ENCODE data around the gene TMEM167A. TPM values are rescaled to one million over a fixed set of nuclear protein-coding genes. Genes with fewer than 3 reads are reported as not detected.

TMEM167A gene
- total and polyA plus RNA-seq, 12 donors = 23.9 to 164 (median 86.1) TPM

- DNase-seq = no peak
- Histone ChIP-seq H3K4me3 (no peak overlapping the region), H3K27me3 (no peaks in the 10 kb centered on the region), H3K4me1 (replicated peaks in 1 of 2) (peaks cover 0 to 4% of the 10 kb centered on the region in 2 donors), H3K9me3 (replicated peaks in 1 of 3) (no peaks in the 10 kb centered on the region), H3K36me3 (replicated peaks in 1 of 2) (no peaks in the 10 kb centered on the region), H3K27ac (no peak overlapping the region)
- 81 to 90% (median 87%) methylated on average over 4 of the region's 4 CpGs for WGBS, 4 donors
- intact Hi-C loops (cut with DNase I) = no loop called here
- no peak for TF ChIP-seq CTCF (IDR thresholded peaks at IDR 0.05)
- no peak for TF ChIP-seq POLR2A (IDR thresholded peaks at IDR 0.05)
These were observed 54.9 kb downstream of the TMEM167A start for GRCh38 chr5:83022334-83022733.

- 55 to 73% (median 61%) methylated on average over 2 of the region's 2 CpGs for WGBS, 4 donors
- Histone ChIP-seq H3K9me3 (replicated peaks in 1 of 3) (no peaks in the 10 kb centered on the region), H3K27ac (no peak overlapping the region), H3K27me3 (no peaks in the 10 kb centered on the region), H3K4me1 (replicated peaks in 1 of 2) (no peaks in the 10 kb centered on the region), H3K36me3 (replicated peaks in 1 of 2) (no peaks in the 10 kb centered on the region), H3K4me3 (no peak overlapping the region)
- no peak for DNase-seq
- TF ChIP-seq CTCF (IDR thresholded peaks at IDR 0.05) = no peak
- TF ChIP-seq POLR2A (IDR thresholded peaks at IDR 0.05) = no peak
- intact Hi-C loops (cut with DNase I) = no loop called here
These were observed 61.5 kb downstream of the TMEM167A start for GRCh38 chr5:83015676-83016075.

DNA sequence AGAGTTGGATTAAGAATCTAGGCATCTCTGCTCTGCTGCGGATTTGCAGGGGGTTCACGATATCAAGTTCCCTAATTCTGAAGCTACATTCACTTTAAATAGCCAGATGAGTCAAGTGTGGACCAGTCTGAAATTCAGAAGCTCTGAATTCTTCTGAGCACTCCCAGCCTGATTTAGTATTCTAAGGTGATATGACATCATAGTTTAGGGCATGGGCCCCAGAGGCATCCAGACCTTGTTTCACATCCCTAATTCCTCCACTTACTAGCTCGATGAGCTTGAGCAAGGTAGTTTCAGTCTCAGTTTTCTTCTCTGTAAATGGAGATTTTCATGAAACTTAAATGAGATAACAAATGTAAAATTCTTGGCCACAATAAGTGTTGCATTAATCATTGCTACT lies 65.2 kb downstream of the TMEM167A start:
- Histone ChIP-seq H3K36me3 (replicated peaks in 1 of 2) (no peaks in the 10 kb centered on the region), H3K4me1 (replicated peaks in 1 of 2) (no peaks in the 10 kb centered on the region), H3K9me3 (replicated peaks in 1 of 3) (no peaks in the 10 kb centered on the region), H3K27me3 (no peaks in the 10 kb centered on the region), H3K27ac (no peak overlapping the region), H3K4me3 (no peak overlapping the region)
- TF ChIP-seq CTCF (IDR thresholded peaks at IDR 0.05) (no peak), POLR2A (IDR thresholded peaks at IDR 0.05) (no peak)
- no peak for DNase-seq
- intact Hi-C loops (cut with DNase I) = no loop called here
- WGBS, 4 donors = 74 to 88% (median 84%) methylated on average over 3 of the region's 3 CpGs

DNA sequence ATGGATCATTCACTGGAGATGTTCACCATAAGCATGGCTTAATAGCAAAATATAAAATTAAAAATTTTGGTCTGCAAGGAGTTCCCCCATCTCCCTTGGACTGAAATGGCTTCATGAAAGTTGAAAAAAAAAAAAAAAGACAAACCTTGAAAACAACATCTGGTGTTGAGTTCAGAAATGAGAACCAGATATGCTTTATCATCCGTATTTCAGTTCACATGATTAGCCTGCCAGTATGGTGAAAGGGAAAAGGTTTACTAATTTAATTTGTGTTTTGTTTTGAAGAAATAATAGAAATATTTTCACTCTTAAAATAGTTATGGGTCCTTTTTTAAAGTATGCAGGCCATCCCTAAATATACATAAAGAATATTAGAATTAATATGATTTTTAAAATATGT lies 67.8 kb downstream of the TMEM167A start:
- Histone ChIP-seq H3K27me3 (no peaks in the 10 kb centered on the region), H3K36me3 (replicated peaks in 1 of 2) (no peaks in the 10 kb centered on the region), H3K4me1 (replicated peaks in 1 of 2) (no peaks in the 10 kb centered on the region), H3K9me3 (replicated peaks in 1 of 3) (no peaks in the 10 kb centered on the region), H3K4me3 (no peak overlapping the region), H3K27ac (no peak overlapping the region)
- no peak for DNase-seq
- WGBS, 4 donors = 51 to 66% (median 55%) methylated on average over 1 of the region's 1 CpG
- TF ChIP-seq CTCF (IDR thresholded peaks at IDR 0.05) = no peak
- TF ChIP-seq POLR2A (IDR thresholded peaks at IDR 0.05) = no peak
- intact Hi-C loops (cut with DNase I) = no loop called here
